Measurements from ENCODE around the gene SMIM11.
"Not testable (repeated sequence)": the region's sequence is repeated elsewhere in the genome, so short reads cannot be mapped to it uniquely, and the experiment has no call there.

SMIM11 gene

GRCh38 chr21:34427339-34427738 lies 52.0 kb downstream of the SMIM11 start:
- DNase-seq, result not testable (repeated sequence)

- DNase-seq, result not testable (repeated sequence)
Measured at GRCh38 chr21:34428441-34428840, 53.1 kb downstream of the SMIM11 start.

- not testable (repeated sequence) for DNase-seq
Measured at GRCh38 chr21:34429710-34430109, 54.4 kb downstream of the SMIM11 start.

Measured in stimulated activated naive CD4-positive, alpha-beta T cell treated with Interleukin-2 at 50 U/mL for 16 hours (primary cell).